ENCODE measurements around the gene CNOT1. TPM values are rescaled to one million over a fixed set of nuclear protein-coding genes. Genes with fewer than 3 reads are reported as not detected.

The CNOT1 gene
- polyA plus RNA-seq, 1 donor (not counting 4 experiments of a cell fraction or from before 2014, with no cell fraction given), result 163 TPM

- H3K9ac ChIP-seq (ENCODE audit: control insufficient read depth, extremely low read depth, insufficient read depth, low read length), result no peak overlapping the region
- no peaks in the 10 kb centered on the region for H3K9me3 ChIP-seq (ENCODE audit: control insufficient read depth, low read depth, low read length)
- TF ChIP-seq CTCF (optimal IDR thresholded peaks at IDR 0.05 in 1 of 3, IDR thresholded peaks at IDR 0.05 in 1 of 3, conservative IDR thresholded peaks at IDR 0.05 in 1 of 3; ENCODE audit: extremely low read depth in 1 of 3, insufficient read depth in 2 of 3, low read length in 3 of 3) (no peak), EZH2 (IDR thresholded peaks at IDR 0.05; ENCODE audit: low read length) (no peak)
- FAIRE-seq, result no peak
- peaks cover 29% of the 10 kb centered on the region for H3K27me3 ChIP-seq (ENCODE audit: control insufficient read depth, extremely low read depth, insufficient read depth, low read length)
- no peak overlapping the region for H3K4me3 ChIP-seq (ENCODE audit: control insufficient read depth in 2 of 3, extremely low read depth in 1 of 3, insufficient read depth in 2 of 3, low read depth in 1 of 3, low read length in 3 of 3)
- H4K20me1 ChIP-seq (ENCODE audit: control insufficient read depth, extremely low read depth, insufficient read depth, low read length), result no peaks in the 10 kb centered on the region
- no peaks in the 10 kb centered on the region for H3K79me2 ChIP-seq (ENCODE audit: control insufficient read depth, insufficient read depth, low read length)
- H3K4me1 ChIP-seq (ENCODE audit: control insufficient read depth, extremely low read depth, insufficient read depth, low read length), result peaks cover 3% of the 10 kb centered on the region
- no peak for DNase-seq (ENCODE audit: low read depth, low spot score)
- no peak overlapping the region for H2AFZ ChIP-seq (ENCODE audit: control insufficient read depth, low read length)
- H3K4me2 ChIP-seq (ENCODE audit: control insufficient read depth, extremely low read depth, insufficient read depth, low read depth, low read length), result no peak overlapping the region
- no peaks in the 10 kb centered on the region for H3K36me3 ChIP-seq (ENCODE audit: control insufficient read depth in 2 of 2, extremely low read depth in 1 of 2, insufficient read depth in 2 of 2, low read length in 2 of 2)
- dilution Hi-C loops (cut with MboI; ENCODE audit: extremely low pct_ligation_motif_present, low sequenced_read_pairs), result no loop called here
- H3K9me1 ChIP-seq (ENCODE audit: control insufficient read depth, extremely low read depth, insufficient read depth, low read length), result no peaks in the 10 kb centered on the region
- H3K27ac ChIP-seq (ENCODE audit: control insufficient read depth, insufficient read depth, low read length), result no peak overlapping the region
Observed at GRCh38 chr16:58498341-58499091, 131.1 kb downstream of the CNOT1 start.

GRCh38 chr16:58497935-58498334 lies 131.7 kb downstream of the CNOT1 start:
- peaks cover 29% of the 10 kb centered on the region for H3K27me3 ChIP-seq (ENCODE audit: control insufficient read depth, extremely low read depth, insufficient read depth, low read length)
- peaks cover 3% of the 10 kb centered on the region for H3K4me1 ChIP-seq (ENCODE audit: control insufficient read depth, extremely low read depth, insufficient read depth, low read length)
- no peaks in the 10 kb centered on the region for H3K9me1 ChIP-seq (ENCODE audit: control insufficient read depth, extremely low read depth, insufficient read depth, low read length)
- no peaks in the 10 kb centered on the region for H4K20me1 ChIP-seq (ENCODE audit: control insufficient read depth, extremely low read depth, insufficient read depth, low read length)
- DNase-seq (ENCODE audit: low read depth, low spot score) (no peak), FAIRE-seq (no peak)
- H3K79me2 ChIP-seq (ENCODE audit: control insufficient read depth, insufficient read depth, low read length), result no peaks in the 10 kb centered on the region
- H3K27ac ChIP-seq (ENCODE audit: control insufficient read depth, insufficient read depth, low read length), result no peak overlapping the region
- no peak overlapping the region for H3K4me2 ChIP-seq (ENCODE audit: control insufficient read depth, extremely low read depth, insufficient read depth, low read depth, low read length)
- H3K36me3 ChIP-seq (ENCODE audit: control insufficient read depth in 2 of 2, extremely low read depth in 1 of 2, insufficient read depth in 2 of 2, low read length in 2 of 2), result no peaks in the 10 kb centered on the region
- TF ChIP-seq CTCF (optimal IDR thresholded peaks at IDR 0.05 in 1 of 3, IDR thresholded peaks at IDR 0.05 in 1 of 3, conservative IDR thresholded peaks at IDR 0.05 in 1 of 3; ENCODE audit: extremely low read depth in 1 of 3, insufficient read depth in 2 of 3, low read length in 3 of 3) (no peak), EZH2 (IDR thresholded peaks at IDR 0.05; ENCODE audit: low read length) (no peak)
- H2AFZ ChIP-seq (ENCODE audit: control insufficient read depth, low read length), result no peak overlapping the region
- H3K9me3 ChIP-seq (ENCODE audit: control insufficient read depth, low read depth, low read length), result no peaks in the 10 kb centered on the region
- H3K4me3 ChIP-seq (ENCODE audit: control insufficient read depth in 2 of 3, extremely low read depth in 1 of 3, insufficient read depth in 2 of 3, low read depth in 1 of 3, low read length in 3 of 3), result no peak overlapping the region
- no peak overlapping the region for H3K9ac ChIP-seq (ENCODE audit: control insufficient read depth, extremely low read depth, insufficient read depth, low read length)
- dilution Hi-C loops (cut with MboI; ENCODE audit: extremely low pct_ligation_motif_present, low sequenced_read_pairs), result no loop called here

Measured in keratinocyte (primary cell).